T-helper 1 cell treated with Interleukin-12 subunit alpha and Interleukin-12 subunit beta and Interleukin-4 antibody, amounts not matched to agents 30 μg/mL and 1 μg/mL, for 36 hours (primary cell): ENCODE data around the gene ABCA12.

Experiments
- H3K27ac Mint-ChIP-seq: one replicate; pipeline ENCODE4 v1.8.0; 2021; ENCODE audit warnings: mild to moderate bottlenecking, mixed read lengths
- H3K27me3 Mint-ChIP-seq: one replicate; pipeline ENCODE4 v1.8.0; 2021; ENCODE audit warnings: low read depth, mixed read lengths
- H3K36me3 Mint-ChIP-seq: one replicate; pipeline ENCODE4 v1.8.0; 2021; ENCODE audit warnings: low read depth, mixed read lengths
- H3K4me1 Mint-ChIP-seq: one replicate; pipeline ENCODE4 v1.8.0; 2021; ENCODE audit warnings: low read depth, mixed read lengths
- H3K4me3 Mint-ChIP-seq: one replicate; pipeline ENCODE4 v1.8.0; 2021; ENCODE audit warnings: mild to moderate bottlenecking, moderate library complexity, mixed read lengths
- H3K9me3 Mint-ChIP-seq: one replicate; pipeline ENCODE4 v1.8.0; 2021; ENCODE audit warnings: mixed read lengths

Gene ABCA12

DNA sequence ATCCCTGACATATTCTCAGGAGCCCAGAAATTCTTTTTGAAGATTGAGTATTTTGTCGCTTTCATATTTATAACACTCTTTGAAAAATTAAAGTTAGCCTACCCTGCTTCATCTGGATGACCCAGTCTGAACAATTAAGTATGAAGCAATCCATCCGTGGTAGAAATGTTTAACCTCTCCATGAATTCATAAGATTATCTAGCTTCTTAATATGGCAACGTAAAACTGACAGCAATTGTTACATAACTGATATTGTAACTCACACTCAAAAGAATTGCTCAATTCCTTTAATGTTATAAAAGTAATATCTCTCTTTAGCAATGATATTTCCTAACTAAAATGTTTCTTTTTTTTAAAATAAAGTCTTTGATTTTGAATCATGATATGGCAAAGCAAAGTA is 7.2 kb upstream of the ABCA12 start:
- Mint-ChIP-seq H3K27me3 (no peaks in the 10 kb centered on the region), H3K27ac (no peak overlapping the region), H3K4me3 (no peak overlapping the region), H3K36me3 (no peaks in the 10 kb centered on the region), H3K4me1 (no peaks in the 10 kb centered on the region), H3K9me3 (no peaks in the 10 kb centered on the region)

GRCh38 chr2:215144106-215144875 is 5.9 kb upstream of the ABCA12 start:
- H3K4me3 Mint-ChIP-seq = no peak overlapping the region
- no peak overlapping the region for H3K27ac Mint-ChIP-seq
- H3K9me3 Mint-ChIP-seq = no peaks in the 10 kb centered on the region
- no peaks in the 10 kb centered on the region for H3K27me3 Mint-ChIP-seq
- no peaks in the 10 kb centered on the region for H3K36me3 Mint-ChIP-seq
- no peaks in the 10 kb centered on the region for H3K4me1 Mint-ChIP-seq

DNA sequence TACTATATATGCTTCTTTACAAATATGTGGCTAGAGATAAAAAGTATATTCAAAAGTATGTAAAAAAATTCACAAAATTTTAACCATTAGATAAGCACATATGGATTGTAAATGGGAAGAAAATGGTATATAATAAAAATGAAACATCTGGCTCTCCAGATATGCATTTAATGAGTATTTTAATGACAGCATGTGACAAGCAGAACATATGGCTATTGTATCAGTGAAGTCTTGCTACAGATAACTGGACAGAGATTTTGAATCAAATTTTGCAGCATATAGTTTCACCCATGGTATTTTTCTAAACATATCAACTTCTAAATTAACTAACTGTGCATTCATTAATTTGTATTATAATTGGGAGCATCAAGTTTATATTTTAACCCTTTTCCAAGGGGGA is 5.0 kb upstream of the ABCA12 start:
- no peaks in the 10 kb centered on the region for H3K4me1 Mint-ChIP-seq
- no peak overlapping the region for H3K4me3 Mint-ChIP-seq
- H3K27ac Mint-ChIP-seq = no peak overlapping the region
- H3K9me3 Mint-ChIP-seq = no peaks in the 10 kb centered on the region
- no peaks in the 10 kb centered on the region for H3K27me3 Mint-ChIP-seq
- H3K36me3 Mint-ChIP-seq = no peaks in the 10 kb centered on the region

DNA sequence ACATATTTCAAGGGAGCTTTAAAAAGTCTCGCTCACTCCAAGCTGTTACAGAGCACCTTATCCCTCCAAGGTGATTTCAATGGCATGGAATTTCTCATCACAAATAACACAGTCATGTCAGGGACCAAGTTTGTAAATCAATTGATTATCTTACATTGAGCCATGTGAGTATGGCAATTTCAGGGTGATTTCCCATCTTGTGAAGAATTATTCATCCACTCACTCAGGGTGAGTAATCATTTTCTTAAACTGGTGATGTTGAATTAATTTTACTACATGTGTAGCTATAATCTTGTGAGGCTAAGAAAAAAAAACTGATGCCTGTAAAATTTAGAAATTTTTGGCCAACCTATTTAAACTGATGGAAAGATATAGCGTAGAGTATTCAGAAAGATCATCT is 3.3 kb upstream of the ABCA12 start:
- H3K36me3 Mint-ChIP-seq = no peaks in the 10 kb centered on the region
- no peak overlapping the region for H3K4me3 Mint-ChIP-seq
- H3K9me3 Mint-ChIP-seq = no peaks in the 10 kb centered on the region
- H3K27me3 Mint-ChIP-seq = no peaks in the 10 kb centered on the region
- H3K4me1 Mint-ChIP-seq = no peaks in the 10 kb centered on the region
- no peak overlapping the region for H3K27ac Mint-ChIP-seq

GRCh38 chr2:215140166-215140707 is 1.8 kb upstream of the ABCA12 start:
- H3K27ac Mint-ChIP-seq = no peak overlapping the region
- H3K27me3 Mint-ChIP-seq = no peaks in the 10 kb centered on the region
- H3K36me3 Mint-ChIP-seq = no peaks in the 10 kb centered on the region
- no peaks in the 10 kb centered on the region for H3K4me1 Mint-ChIP-seq
- no peaks in the 10 kb centered on the region for H3K9me3 Mint-ChIP-seq
- no peak overlapping the region for H3K4me3 Mint-ChIP-seq

DNA sequence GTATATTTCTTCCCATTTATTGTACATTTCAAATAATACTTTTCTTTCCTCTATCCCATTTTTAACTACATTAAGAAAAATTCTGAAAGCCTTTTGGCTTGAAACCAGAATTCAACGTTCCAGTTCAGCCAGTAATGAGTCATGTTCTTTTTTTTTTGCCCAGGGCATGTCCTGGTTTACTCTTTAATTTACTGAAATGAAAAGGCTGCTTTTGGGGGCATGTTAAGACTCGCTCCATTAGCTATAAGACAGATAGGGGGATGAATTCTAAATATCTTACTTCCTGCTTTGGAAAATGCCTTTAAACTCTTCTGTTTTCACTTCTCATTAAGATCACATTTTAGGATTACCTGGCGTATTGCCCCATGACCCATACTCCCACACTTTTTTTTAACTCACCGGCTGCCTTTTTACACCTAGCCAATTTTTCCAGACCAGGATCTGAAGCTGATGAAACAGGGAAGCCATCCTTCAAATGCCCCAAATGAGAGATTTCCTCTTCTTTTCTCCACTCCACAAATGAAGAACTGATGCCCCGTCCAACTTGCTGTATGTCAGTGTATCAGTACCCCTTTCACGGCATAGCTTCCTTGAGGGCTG is 585 bp downstream of the ABCA12 start:
- Mint-ChIP-seq H3K36me3 (no peaks in the 10 kb centered on the region), H3K4me3 (no peak overlapping the region), H3K4me1 (no peaks in the 10 kb centered on the region), H3K9me3 (no peaks in the 10 kb centered on the region), H3K27ac (no peak overlapping the region), H3K27me3 (no peaks in the 10 kb centered on the region)

DNA sequence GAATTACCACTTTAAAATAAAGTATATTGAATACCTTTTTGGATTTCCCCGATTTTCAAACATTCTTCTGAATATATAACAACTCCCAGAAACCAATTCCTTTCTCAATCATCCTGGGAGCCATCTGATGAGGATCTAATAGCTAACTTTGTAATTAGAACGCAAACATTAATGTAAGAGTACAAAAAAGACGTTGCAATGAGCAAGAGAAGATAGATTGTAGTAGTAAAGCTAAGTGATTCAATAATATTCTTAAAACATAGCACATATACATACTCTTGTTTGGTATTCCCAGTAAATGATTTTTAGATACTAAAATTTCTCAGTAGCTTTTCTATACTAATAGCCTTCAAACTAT is 1.1 kb downstream of the ABCA12 start:
- Mint-ChIP-seq H3K27ac (no peak overlapping the region), H3K4me3 (no peak overlapping the region), H3K9me3 (no peaks in the 10 kb centered on the region), H3K4me1 (no peaks in the 10 kb centered on the region), H3K27me3 (no peaks in the 10 kb centered on the region), H3K36me3 (no peaks in the 10 kb centered on the region)

GRCh38 chr2:215136669-215137328 is 1.6 kb downstream of the ABCA12 start:
- no peaks in the 10 kb centered on the region for H3K4me1 Mint-ChIP-seq

DNA sequence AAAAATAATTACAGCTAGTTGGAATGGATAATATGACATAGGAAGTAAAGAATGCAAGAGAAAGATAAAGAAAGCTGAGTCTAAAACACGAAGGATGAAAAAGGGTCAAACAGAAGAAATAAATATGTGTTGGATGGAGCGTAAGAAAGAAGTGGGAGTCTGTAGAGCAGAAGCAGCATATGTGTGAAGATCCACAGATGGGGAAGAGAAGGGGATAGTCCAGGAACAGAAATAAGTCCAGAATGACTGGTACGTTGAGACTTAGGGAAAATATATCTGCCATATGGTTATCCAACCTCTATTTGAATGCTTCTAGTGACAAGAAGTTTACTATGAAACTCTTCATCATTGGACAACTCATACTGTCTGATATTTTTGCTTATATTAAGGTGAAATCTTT is 18.0 kb downstream of the ABCA12 start:
- Mint-ChIP-seq H3K36me3 (no peaks in the 10 kb centered on the region), H3K4me3 (no peak overlapping the region), H3K27ac (no peak overlapping the region), H3K27me3 (no peaks in the 10 kb centered on the region), H3K9me3 (peaks cover 16% of the 10 kb centered on the region), H3K4me1 (no peaks in the 10 kb centered on the region)

More at GRCh38 chr2:215136669-215137328, 1.6 kb downstream of the ABCA12 start:
- Mint-ChIP-seq H3K36me3 (no peaks in the 10 kb centered on the region), H3K27ac (no peak overlapping the region), H3K4me3 (no peak overlapping the region), H3K9me3 (no peaks in the 10 kb centered on the region), H3K27me3 (no peaks in the 10 kb centered on the region)

GRCh38 chr2:215119847-215120246 is 18.6 kb downstream of the ABCA12 start:
- Mint-ChIP-seq H3K27ac (no peak overlapping the region), H3K4me3 (no peak overlapping the region), H3K4me1 (no peaks in the 10 kb centered on the region), H3K36me3 (no peaks in the 10 kb centered on the region), H3K27me3 (no peaks in the 10 kb centered on the region), H3K9me3 (peaks cover 16% of the 10 kb centered on the region)

DNA sequence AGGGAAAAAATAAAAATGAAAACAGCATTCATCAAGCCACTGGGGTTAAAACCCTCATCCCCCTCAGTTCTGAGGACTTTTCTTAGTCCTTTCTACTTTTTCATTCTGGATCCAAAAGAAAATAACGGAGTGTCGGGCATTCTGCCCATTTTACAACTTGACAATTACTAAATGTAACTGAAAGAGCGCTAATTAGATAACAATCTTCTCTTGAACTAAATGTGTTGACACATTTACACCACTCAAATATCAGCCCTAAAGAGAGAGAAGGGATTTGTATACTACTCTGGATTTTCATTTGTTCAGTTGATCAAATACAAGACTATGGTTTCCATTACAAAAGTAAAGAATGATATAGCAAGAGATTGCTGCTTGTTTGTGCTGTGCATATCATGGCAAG is 27.5 kb downstream of the ABCA12 start:
- H3K27ac Mint-ChIP-seq = no peak overlapping the region
- H3K27me3 Mint-ChIP-seq = no peaks in the 10 kb centered on the region
- no peak overlapping the region for H3K4me3 Mint-ChIP-seq
- H3K9me3 Mint-ChIP-seq = no peaks in the 10 kb centered on the region
- H3K4me1 Mint-ChIP-seq = no peaks in the 10 kb centered on the region
- no peaks in the 10 kb centered on the region for H3K36me3 Mint-ChIP-seq

DNA sequence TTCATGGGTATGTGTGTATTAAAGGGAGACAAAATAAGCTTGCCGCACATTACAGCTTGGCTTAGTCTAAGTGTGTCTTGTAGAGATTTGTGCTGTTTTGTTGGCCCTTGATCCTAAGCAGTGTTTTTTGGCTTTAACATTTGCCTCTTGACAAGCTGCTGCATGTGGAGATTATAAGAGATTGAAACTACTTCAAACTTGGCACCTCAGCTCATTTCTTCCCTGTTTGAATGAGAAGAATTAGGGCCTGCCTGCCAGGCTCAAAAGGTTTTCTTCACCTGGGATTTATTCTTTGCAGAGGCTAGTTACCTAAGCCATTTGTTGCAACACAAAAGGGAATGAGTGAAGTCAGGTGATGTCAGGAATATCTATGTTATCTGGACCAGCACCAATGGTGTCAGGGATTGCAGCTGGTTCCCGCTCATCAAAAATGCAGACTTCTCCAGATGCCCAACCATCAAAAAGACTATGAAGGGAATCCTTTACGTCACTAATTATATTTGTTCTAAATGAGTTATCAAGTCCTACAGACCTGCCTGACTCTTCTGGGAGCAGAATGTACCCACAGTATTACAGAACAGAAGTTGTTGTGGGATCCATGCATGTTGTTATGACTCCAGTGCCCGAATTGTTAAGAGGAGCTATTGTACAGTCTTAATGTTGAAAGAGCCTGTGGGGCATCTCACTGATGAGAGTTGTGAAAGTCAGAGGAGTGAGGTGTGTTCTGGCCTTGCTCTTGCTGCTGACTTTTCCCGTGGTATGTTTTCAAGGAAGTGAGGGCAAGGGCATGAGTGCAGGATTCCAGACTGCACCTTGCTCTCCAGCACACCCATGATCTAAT is 31.0 kb downstream of the ABCA12 start:
- H3K27ac Mint-ChIP-seq = no peak overlapping the region
- H3K36me3 Mint-ChIP-seq = no peaks in the 10 kb centered on the region
- no peak overlapping the region for H3K4me3 Mint-ChIP-seq
- H3K27me3 Mint-ChIP-seq = no peaks in the 10 kb centered on the region
- no peaks in the 10 kb centered on the region for H3K4me1 Mint-ChIP-seq
- H3K9me3 Mint-ChIP-seq = no peaks in the 10 kb centered on the region

DNA sequence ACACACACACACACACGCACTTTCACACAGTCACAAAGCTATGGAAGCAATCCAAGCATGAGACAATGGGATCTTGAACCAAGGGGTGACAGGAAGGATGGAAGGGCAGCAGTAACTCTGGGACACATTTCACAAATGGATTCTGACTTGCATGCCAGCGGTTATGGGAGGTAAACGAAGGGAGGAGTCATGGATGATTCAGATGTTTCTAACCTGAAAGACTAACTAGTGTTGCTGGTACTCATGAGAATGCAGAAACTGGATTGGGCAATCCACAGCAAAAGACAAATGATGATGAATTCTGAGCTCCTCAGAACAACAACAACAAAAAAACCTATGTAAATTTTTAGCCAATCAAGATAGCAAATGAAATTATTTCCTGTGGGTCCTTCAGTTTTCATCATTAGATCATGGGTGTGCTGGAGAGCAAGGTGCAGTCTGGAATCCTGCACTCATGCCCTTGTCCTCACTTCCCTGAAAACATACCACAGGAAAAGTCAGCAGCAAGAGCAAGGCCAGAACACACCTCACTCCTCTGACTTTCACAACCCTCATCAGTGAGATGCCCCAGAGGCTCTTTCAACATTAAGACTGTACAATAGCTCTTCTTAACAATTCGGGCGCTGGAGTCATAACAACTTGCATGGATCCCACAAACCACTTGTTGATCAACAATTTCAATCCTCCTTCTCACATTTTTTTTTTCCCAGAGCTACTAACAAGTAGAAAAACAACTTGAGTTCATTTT is 32.6 kb downstream of the ABCA12 start:
- no peaks in the 10 kb centered on the region for H3K9me3 Mint-ChIP-seq
- no peaks in the 10 kb centered on the region for H3K36me3 Mint-ChIP-seq
- H3K4me3 Mint-ChIP-seq = no peak overlapping the region
- H3K4me1 Mint-ChIP-seq = no peaks in the 10 kb centered on the region
- no peak overlapping the region for H3K27ac Mint-ChIP-seq
- H3K27me3 Mint-ChIP-seq = no peaks in the 10 kb centered on the region

DNA sequence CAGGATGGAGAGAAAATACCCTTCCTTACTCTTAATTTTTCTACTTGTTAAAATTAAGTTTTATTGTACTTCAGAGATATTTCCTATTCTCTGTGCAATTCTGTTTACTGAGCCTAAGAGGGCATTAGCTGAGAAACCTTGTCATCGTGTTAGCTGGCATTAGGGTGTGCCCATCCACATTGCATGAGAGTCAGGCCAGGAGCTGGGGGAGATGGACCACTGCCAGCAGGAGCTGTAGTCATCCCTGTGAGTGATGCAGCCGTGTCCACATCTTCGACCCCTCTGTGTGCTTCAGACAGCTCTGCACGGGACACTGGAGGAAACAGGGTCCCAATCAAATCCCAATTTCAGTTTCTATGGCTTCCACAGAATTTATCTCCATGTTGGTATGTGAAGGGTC is 34.2 kb downstream of the ABCA12 start:
- no peak overlapping the region for H3K27ac Mint-ChIP-seq
- H3K27me3 Mint-ChIP-seq = no peaks in the 10 kb centered on the region
- H3K36me3 Mint-ChIP-seq = no peaks in the 10 kb centered on the region
- H3K9me3 Mint-ChIP-seq = no peaks in the 10 kb centered on the region
- no peak overlapping the region for H3K4me3 Mint-ChIP-seq
- H3K4me1 Mint-ChIP-seq = no peaks in the 10 kb centered on the region
